ENCODE results near the gene YBEY. TPM values are rescaled to one million over a fixed set of nuclear protein-coding genes. Genes with fewer than 3 reads are reported as not detected.

Gene YBEY
- total RNA-seq, 2 experiments from 2014 or later: 10.6 to 14.8 TPM

DNA sequence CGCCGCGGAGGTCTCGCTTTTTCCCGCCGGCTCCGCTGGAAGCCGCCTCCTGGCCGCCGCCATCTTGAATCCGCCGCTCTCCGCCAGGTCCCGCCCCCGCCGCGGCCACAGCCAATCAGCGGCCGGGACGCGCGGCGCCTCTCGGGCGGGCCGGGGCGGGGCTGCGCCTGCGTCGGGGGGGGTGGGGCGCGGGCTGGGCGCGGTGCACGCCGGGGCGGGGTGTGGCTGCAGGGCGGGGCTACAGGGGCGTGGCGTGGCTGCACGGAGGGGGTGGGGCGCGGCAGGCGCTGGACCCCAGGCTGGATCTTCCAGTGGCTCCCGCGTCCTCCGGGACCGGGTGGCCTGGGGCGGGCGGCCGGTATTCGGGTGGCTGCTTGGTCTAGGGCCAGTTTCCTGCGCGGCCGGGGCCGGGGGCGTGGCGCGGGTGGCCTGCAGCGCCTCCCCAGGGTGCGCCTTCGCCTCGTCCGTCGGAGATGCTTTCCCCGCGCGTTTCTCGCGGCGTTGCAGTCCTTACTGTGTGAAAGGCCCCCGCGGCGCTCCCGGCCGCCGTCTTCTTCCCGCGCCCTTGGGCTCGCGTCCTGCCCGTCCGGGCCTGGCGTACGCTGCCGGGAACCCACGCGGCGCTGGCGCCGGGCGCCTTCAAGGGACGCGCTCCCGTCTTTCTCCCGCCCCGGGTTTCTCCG lies 38.4 kb downstream of the YBEY start:
- ChIA-PET CTCF (interaction anchor here (1.1 to 1.5 kb wide), 2 partner anchors 39 to 181 kb away, joined by 3 to 6 read pairs; partner anchors contain the start of genes MCM3AP and YBEY), POLR2A (no interaction called here)
- Mint-ChIP-seq H3K36me3 (ENCODE audit: low read depth) (peaks cover 40% of the 10 kb centered on the region), H3K4me1 (ENCODE audit: low read depth) (peaks cover 39% of the 10 kb centered on the region), H3K4me3 (peak overlapping the region; percentile 96), H3K27me3 (no peaks in the 10 kb centered on the region), H3K9me3 (no peaks in the 10 kb centered on the region), H3K27ac (peak overlapping the region; percentile 99)
- Histone ChIP-seq H3K4me3 (ENCODE audit: low read length) (peak overlapping the region; percentile 96), H3K36me3 (ENCODE audit: insufficient read depth, low read length) (peaks cover 11% of the 10 kb centered on the region), H3K9me3 (ENCODE audit: control insufficient read depth in 1 of 2, insufficient read depth in 1 of 2, low read length in 2 of 2) (no peaks in the 10 kb centered on the region), H3K4me1 (ENCODE audit: insufficient read depth, low read length) (peaks cover 28% of the 10 kb centered on the region), H3K27ac (ENCODE audit: low read depth in 1 of 2, low read length in 2 of 2) (peak overlapping the region; percentile 96 to 100), H3K27me3 (ENCODE audit: control insufficient read depth in 1 of 2, insufficient read depth in 2 of 2, low read length in 2 of 2) (no peaks in the 10 kb centered on the region)
- TF ChIP-seq, protein P1, sequence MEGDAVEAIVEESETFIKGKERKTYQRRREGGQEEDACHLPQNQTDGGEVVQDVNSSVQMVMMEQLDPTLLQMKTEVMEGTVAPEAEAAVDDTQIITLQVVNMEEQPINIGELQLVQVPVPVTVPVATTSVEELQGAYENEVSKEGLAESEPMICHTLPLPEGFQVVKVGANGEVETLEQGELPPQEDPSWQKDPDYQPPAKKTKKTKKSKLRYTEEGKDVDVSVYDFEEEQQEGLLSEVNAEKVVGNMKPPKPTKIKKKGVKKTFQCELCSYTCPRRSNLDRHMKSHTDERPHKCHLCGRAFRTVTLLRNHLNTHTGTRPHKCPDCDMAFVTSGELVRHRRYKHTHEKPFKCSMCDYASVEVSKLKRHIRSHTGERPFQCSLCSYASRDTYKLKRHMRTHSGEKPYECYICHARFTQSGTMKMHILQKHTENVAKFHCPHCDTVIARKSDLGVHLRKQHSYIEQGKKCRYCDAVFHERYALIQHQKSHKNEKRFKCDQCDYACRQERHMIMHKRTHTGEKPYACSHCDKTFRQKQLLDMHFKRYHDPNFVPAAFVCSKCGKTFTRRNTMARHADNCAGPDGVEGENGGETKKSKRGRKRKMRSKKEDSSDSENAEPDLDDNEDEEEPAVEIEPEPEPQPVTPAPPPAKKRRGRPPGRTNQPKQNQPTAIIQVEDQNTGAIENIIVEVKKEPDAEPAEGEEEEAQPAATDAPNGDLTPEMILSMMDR (IDR thresholded peaks at IDR 0.05): no peak
- intact Hi-C loops (cut with DNase I, micrococcal nuclease): loop anchor here (2.0 to 10.0 kb wide), 7 partner anchors 37 to 1040 kb away; partner anchors contain the start of genes COL6A1 (in 1 of the 2), MCM3AP (in 1 of the 2), PCBP3 (in 1 of the 2) and POFUT2 (in 1 of the 2)
- peak; percentile 77 to 96 (median 88) for DNase-seq
- peak; percentile 76 for ATAC-seq (ENCODE audit: poor library complexity)

DNA sequence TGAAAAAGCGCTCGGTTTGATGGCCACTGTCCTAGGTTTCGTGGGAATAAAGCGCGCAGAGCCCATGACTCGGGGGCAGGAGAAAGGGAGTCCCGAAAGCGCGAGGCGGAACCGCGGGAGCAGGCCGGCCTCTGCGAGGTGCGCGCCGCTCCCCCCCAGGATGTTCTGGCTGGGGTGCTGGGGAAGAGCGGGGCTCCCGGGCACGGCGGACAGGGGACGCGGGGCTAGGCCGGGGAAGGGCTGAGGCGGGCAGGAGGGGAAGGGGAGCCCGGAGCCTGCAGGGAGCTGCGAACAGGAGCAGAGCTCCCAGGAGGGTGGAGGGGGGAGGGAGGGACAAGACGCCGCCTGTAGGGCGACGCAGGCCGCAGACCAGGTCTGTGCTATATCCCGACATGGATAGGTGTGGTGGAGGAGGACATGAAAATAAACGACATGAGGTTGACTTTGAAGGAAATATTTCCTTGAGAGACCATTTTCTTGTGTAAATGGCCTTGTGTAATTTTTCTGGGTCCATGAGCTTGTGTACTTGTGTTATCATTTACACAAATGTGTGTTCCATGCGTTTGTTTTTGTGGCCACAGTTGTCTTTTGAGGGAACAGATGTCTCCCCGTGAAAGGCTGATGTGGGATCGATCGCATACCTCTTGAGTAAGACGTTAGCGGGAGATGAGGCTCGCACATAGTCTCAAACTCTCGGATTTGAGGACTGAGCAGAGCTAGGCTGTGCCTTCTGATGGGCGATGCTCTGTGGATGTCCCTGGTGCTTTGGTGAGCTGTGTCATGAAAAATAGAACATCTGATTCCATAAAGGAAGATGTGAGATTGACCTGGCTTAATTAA lies 39.2 kb downstream of the YBEY start:
- Histone ChIP-seq H3K4me1 (ENCODE audit: insufficient read depth, low read length) (peaks cover 28% of the 10 kb centered on the region), H3K4me3 (ENCODE audit: low read length) (peak overlapping the region; percentile 96), H3K27me3 (ENCODE audit: control insufficient read depth in 1 of 2, insufficient read depth in 2 of 2, low read length in 2 of 2) (no peaks in the 10 kb centered on the region), H3K9me3 (ENCODE audit: control insufficient read depth in 1 of 2, insufficient read depth in 1 of 2, low read length in 2 of 2) (no peaks in the 10 kb centered on the region), H3K27ac (ENCODE audit: low read depth in 1 of 2, low read length in 2 of 2) (peak overlapping the region in 1 of 2 donors; percentile 46), H3K36me3 (ENCODE audit: insufficient read depth, low read length) (peaks cover 16% of the 10 kb centered on the region)
- DNase-seq (peak in 12 of 14 experiments; percentile 8 to 69 (median 23)), ATAC-seq (ENCODE audit: poor library complexity) (no peak)
- Mint-ChIP-seq H3K36me3 (ENCODE audit: low read depth) (peaks cover 47% of the 10 kb centered on the region), H3K9me3 (no peaks in the 10 kb centered on the region), H3K27me3 (no peaks in the 10 kb centered on the region), H3K27ac (peak overlapping the region; percentile 84), H3K4me3 (peak overlapping the region; percentile 89), H3K4me1 (ENCODE audit: low read depth) (peaks cover 38% of the 10 kb centered on the region)
- CTCF ChIA-PET: interaction anchor here (1.1 to 1.5 kb wide), 2 partner anchors 40 to 182 kb away, joined by 3 to 6 read pairs; partner anchors contain the start of genes MCM3AP and YBEY
- POLR2A ChIA-PET: interaction anchor here (0.6 to 1.2 kb wide), 4 partner anchors 132 to 310 kb away, joined by 3 to 4 read pairs (median 3); partner anchors contain the start of gene PRMT2
- intact Hi-C loops (cut with DNase I, micrococcal nuclease): loop anchor here in 1 of 2 experiments (2.0 to 10.0 kb wide), 3 partner anchors 138 to 1040 kb away; partner anchors contain the start of genes COL6A1 and POFUT2
- TF ChIP-seq, protein P1 (IDR thresholded peaks at IDR 0.05): no peak

DNA sequence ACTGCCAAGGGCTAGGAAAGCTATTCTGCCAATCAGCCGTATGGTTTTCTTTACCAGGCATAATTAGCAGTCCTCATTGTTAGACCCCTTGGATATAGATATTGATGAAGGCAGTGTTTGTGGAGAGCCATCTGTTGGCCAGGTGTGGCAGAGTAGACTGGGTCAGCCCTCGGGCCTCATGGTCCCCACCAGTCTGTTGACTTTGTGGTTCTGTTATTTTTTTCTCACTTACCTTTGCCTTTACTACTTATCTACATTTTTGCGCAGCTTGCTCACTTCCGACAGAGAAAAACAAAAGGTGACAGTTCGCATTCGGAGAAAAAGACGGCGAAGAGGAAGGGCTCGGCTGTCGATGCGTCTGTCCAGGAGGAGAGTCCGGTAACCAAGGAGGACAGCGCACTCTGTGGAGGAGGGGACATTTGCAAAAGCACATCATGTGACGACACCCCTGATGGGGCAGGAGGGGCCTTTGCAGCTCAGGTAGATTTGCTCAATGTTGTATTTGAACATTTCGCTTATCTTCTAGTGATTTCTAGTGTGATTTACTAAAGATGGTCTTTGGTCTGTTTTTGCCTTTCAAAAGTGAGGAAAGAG lies 40.1 kb downstream of the YBEY start:
- DNase-seq (no peak), ATAC-seq (ENCODE audit: poor library complexity) (no peak)
- Histone ChIP-seq H3K27me3 (ENCODE audit: control insufficient read depth in 1 of 2, insufficient read depth in 2 of 2, low read length in 2 of 2) (no peaks in the 10 kb centered on the region), H3K4me1 (ENCODE audit: insufficient read depth, low read length) (peaks cover 28% of the 10 kb centered on the region), H3K36me3 (ENCODE audit: insufficient read depth, low read length) (peaks cover 23% of the 10 kb centered on the region), H3K27ac (ENCODE audit: low read depth in 1 of 2, low read length in 2 of 2) (no peak overlapping the region), H3K9me3 (ENCODE audit: control insufficient read depth in 1 of 2, insufficient read depth in 1 of 2, low read length in 2 of 2) (no peaks in the 10 kb centered on the region), H3K4me3 (ENCODE audit: low read length) (no peak overlapping the region)
- H3K4me3 Mint-ChIP-seq: peak overlapping the region; percentile 60
- peak overlapping the region; percentile 84 for H3K27ac Mint-ChIP-seq
- H3K4me1 Mint-ChIP-seq (ENCODE audit: low read depth): peaks cover 30% of the 10 kb centered on the region
- no peaks in the 10 kb centered on the region for H3K9me3 Mint-ChIP-seq
- intact Hi-C loops (cut with DNase I, micrococcal nuclease): loop anchor here in 1 of 2 experiments (5.0 to 10.0 kb wide), 2 partner anchors 139 to 1041 kb away; partner anchors contain the start of gene POFUT2
- TF ChIP-seq, protein P1 (IDR thresholded peaks at IDR 0.05): no peak
- H3K27me3 Mint-ChIP-seq: no peaks in the 10 kb centered on the region
- H3K36me3 Mint-ChIP-seq (ENCODE audit: low read depth): peaks cover 54% of the 10 kb centered on the region
- ChIA-PET POLR2A (interaction anchor here (0.9 to 1.2 kb wide), 2 partner anchors 133 to 183 kb away, joined by 3 to 4 read pairs; no protein-coding TSS in a partner anchor), CTCF (interaction anchor here (1.5 kb wide), 1 partner anchor 41 kb away, joined by 6 read pairs; the partner anchor contains the start of genes MCM3AP and YBEY)
